H1 (cell line): ENCODE data around the gene HIPK2. TPM values are rescaled to one million over a fixed set of nuclear protein-coding genes. Genes with fewer than 3 reads are reported as not detected.

Source experiments
- CBX5 ChIP-seq: fragments of 300-800, 300-1000 bp; sonication (generic); IDR thresholded peaks from 2 replicates; pipeline ENCODE4 v1.7.1; 2016; ENCODE audit warnings: antibody characterized with exemption, low read length, low read depth
- CHD1 ChIP-seq: IDR thresholded peaks from 2 replicates; pipeline ENCODE4 v1.6.1; 2012; ENCODE audit warnings: low read depth, low read length, improper control_type of control experiment
- CHD2 ChIP-seq: IDR thresholded peaks from 2 replicates; pipeline ENCODE4 v1.6.1; 2012; ENCODE audit warnings: low read length, improper control_type of control experiment
- CHD7 ChIP-seq: fragments of 300-600 bp; sonication (generic); IDR thresholded peaks from 2 replicates; pipeline ENCODE4 v1.7.1; 2012; ENCODE audit warnings: low read length, moderate library complexity, mild to moderate bottlenecking, inconsistent platforms; ENCODE audit not compliant: insufficient replicate concordance
- POLR2AphosphoS5 ChIP-seq: IDR thresholded peaks from 2 replicates; pipeline ENCODE4 v1.6.1; 2011; ENCODE audit warnings: low read depth, low read length
- RFX5 ChIP-seq: IDR thresholded peaks from 2 replicates; pipeline ENCODE4 v1.6.1; 2011; ENCODE audit warnings: low read depth, low read length, improper control_type of control experiment, borderline replicate concordance
- SP1 ChIP-seq: IDR thresholded peaks from 2 replicates; pipeline ENCODE4 v1.6.1; 2011; ENCODE audit warnings: low read depth, low read length
- SP2 ChIP-seq: IDR thresholded peaks from 2 replicates; pipeline ENCODE4 v1.6.1; 2012; ENCODE audit warnings: mild to moderate bottlenecking, low read length, inconsistent platforms
- ZNF274 ChIP-seq: IDR thresholded peaks from 2 replicates; pipeline ENCODE4 v1.7.0; 2012; ENCODE audit warnings: low read length, borderline replicate concordance; ENCODE audit errors: extremely low read depth
- polyA plus RNA-seq, 7 experiments: library from polyadenylated mRNA; depleted of rRNA in 3 of 7; stranded (reverse) in 5 of 7; unstranded in 2 of 7; fragments of >200 nt in 5 of 7; fragments of 200-250 nt in 2 of 7; gene quantifications; 1 replicate in 5 of 7; 2 replicates in 1 of 7; 4 replicates in 1 of 7; pipeline versions ENCODE4 v1.2.1 to v1.2.3, GENCODE V29; 2011 to 2013; ENCODE audit warnings: missing spikeins in 2 of 7, mixed read lengths in 2 of 7
- total RNA-seq: library from RNA; stranded (reverse); fragmentation: NEBNext Ultra II Directional; extraction: Animal tissue kit (Norgen Biotek cat#: 25700); gene quantifications from 2 replicates; pipeline ENCODE4 v1.2.1, GENCODE V29; 2021

The HIPK2 gene
- total and polyA plus RNA-seq, 2 of the 8 experiments (the other 6 are each of a cell fraction or from before 2014, with no cell fraction given), result 8.3 to 24.3 TPM

- TF ChIP-seq CHD7 (no peak), POLR2AphosphoS5 (no peak), CHD1 (no peak), RFX5 (no peak), ZNF274 (no peak), CHD2 (no peak), SP2 (no peak), SP1 (no peak), CBX5 (no peak)
Observed at GRCh38 chr7:139680676-139681462, 96.9 kb downstream of the HIPK2 start (continued).
